HG03196 (cell line): ENCODE results near the gene KRTAP23-1.

Experiments
- ATAC-seq: cut with Tn5 transposase; IDR thresholded peaks from one replicate; pipeline ENCODE4 v1.9.1; 2021; ENCODE audit not compliant: unreplicated experiment

KRTAP23-1 gene

DNA sequence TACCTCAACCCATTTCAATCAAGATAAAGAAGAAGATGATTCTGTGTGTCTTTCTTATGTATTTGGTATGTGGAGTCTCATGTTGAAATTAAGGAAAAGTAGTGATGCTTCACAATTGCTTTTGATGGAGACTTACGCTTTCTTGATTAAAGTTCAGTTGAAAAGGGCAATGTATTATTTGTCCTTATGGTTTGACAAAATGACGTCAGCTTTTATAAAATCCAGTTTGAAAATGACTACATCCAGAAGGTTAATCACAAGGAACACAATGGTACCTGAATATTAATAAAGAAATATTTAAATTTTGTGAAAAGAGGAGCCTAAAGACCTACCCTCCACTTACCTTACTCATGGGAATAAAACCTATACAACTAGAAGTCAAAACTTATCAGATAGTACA, 32.7 kb downstream of the KRTAP23-1 start:
- no peak for ATAC-seq

DNA sequence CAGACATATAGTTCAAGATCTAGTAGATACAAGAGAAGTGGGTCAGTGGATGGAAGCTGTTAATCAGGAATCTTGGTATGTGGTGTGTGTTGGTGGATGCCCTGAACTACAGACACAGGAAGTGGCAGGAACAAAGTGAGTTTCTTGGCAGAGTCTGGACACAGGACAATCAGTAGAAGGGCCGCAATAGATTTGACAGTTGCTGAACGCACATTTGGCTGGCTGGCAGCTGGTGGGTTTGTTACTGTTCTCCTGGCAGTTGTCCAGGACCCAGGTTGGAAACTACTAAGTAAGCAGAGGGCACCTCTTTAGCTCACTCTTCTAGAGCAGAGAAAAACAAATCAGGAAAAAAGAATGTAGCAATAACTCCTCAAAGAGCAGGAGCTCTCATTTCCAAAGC, 41.5 kb downstream of the KRTAP23-1 start:
- ATAC-seq: no peak

DNA sequence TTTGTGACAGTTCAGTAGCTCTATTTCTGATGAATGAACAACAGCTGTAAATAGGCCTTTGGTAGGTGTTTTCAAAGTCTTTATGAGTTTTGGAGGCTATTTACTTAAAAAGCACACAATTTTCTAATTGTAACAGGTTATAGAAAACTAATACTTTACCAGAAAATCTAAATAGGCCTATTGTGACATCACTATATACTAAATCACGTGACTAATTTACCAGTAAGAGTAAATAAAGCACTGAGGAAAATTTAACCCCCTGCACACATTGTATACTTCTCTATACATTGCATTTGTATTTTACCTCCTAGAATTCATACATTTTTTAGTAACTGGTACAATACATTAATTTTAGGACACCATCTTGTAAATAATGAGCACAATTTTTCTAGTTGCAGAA, 43.3 kb downstream of the KRTAP23-1 start:
- no peak for ATAC-seq
